OCI-LY1 (cell line): Measurements from ENCODE around the gene RWDD4.

Source experiments
- CTCF ChIP-seq: fragments of 200-600 bp; sonication (generic), shearing (Covaris generic); IDR thresholded peaks from 2 replicates; pipeline ENCODE4 v1.5.1; 2017; ENCODE audit warnings: mild to moderate bottlenecking, antibody characterized with exemption, low read length, moderate library complexity, mixed read lengths
- EZH2 ChIP-seq: fragments of 200-600 bp; sonication (generic), shearing (Covaris generic); IDR thresholded peaks from 2 replicates; pipeline ENCODE4 v1.8.0; 2017; ENCODE audit warnings: borderline replicate concordance, mixed run types, mild to moderate bottlenecking, antibody characterized with exemption, low read length, moderate library complexity, mixed read lengths

- TF ChIP-seq CTCF = no peak
- no peak for TF ChIP-seq EZH2
Measured at GRCh38 chr4:183691006-183691405, 32.0 kb upstream of the RWDD4 start.
